B cell (primary cell): ENCODE data around the gene ABHD6. TPM values are rescaled to one million over a fixed set of nuclear protein-coding genes. Genes with fewer than 3 reads are reported as not detected.

Source experiments
- ATAC-seq: fragments of 200-7000 bp; cut with Tn5 transposase; one replicate; pipeline ENCODE4 v1.10.0; 2021; ENCODE audit warnings: low read depth, mild to moderate bottlenecking, moderate number of reproducible peaks, moderate library complexity
- CTCF ChIA-PET: fragments of 350-600 bp; sonication (Branson Sonifier 250); formaldehyde crosslinking; loops from one replicate; lab custom pipeline; 2021; ENCODE audit warnings: antibody characterized with exemption, inconsistent platforms; lab: Charles Lee
- POLR2A ChIA-PET: fragments of 350-600 bp; sonication (Branson Sonifier 250); formaldehyde crosslinking; loops from one replicate; lab custom pipeline; 2021; ENCODE audit warnings: antibody characterized with exemption; lab: Charles Lee
- DNase-seq: peaks from one replicate; pipeline ENCODE4 v3.0.0; 2013
- H2AFZ ChIP-seq: 2 replicates; pipeline ENCODE4 v1.6.1; 2012; ENCODE audit warnings: mild to moderate bottlenecking, low read depth, low read length; ENCODE audit not compliant: insufficient read depth, poor library complexity, severe bottlenecking
- H3K27ac ChIP-seq, 2 donors: 1 replicate in 1 of 2; 2 replicates in 1 of 2; pipeline ENCODE4 v1.5.1; 2012 to 2013; ENCODE audit warnings: low read length in 2 of 2, mild to moderate bottlenecking in 2 of 2, moderate library complexity in 1 of 2
- H3K27me3 ChIP-seq, 4 experiments: fragments of 200-600 bp in 1 of 4; sonication (generic) in 1 of 4; replicated peaks in 1 of 4; 1 replicate in 2 of 4; 2 replicates in 2 of 4; pipeline versions ENCODE4 v1.6.1 to v1.7.0; 2013 to 2016; ENCODE audit warnings: low read length in 3 of 4, mild to moderate bottlenecking in 2 of 4, mixed read lengths in 1 of 4, moderate library complexity in 1 of 4; ENCODE audit not compliant: insufficient read depth in 4 of 4, control insufficient read depth in 3 of 4; ENCODE audit errors: control extremely low read depth in 1 of 4
- H3K36me3 ChIP-seq, 2 experiments: replicated peaks in 1 of 2; 1 replicate in 1 of 2; 2 replicates in 1 of 2; pipeline versions ENCODE4 v1.6.1 to v1.7.1; 2013; ENCODE audit warnings: low read length in 1 of 2; ENCODE audit not compliant: insufficient read depth in 2 of 2, control insufficient read depth in 1 of 2; ENCODE audit errors: control extremely low read depth in 1 of 2, extremely low read depth in 1 of 2
- H3K4me1 ChIP-seq, 2 donors: fragments of 200-600 bp in 1 of 2; sonication (generic) in 1 of 2; 1 replicate in 1 of 2; 2 replicates in 1 of 2; pipeline versions ENCODE4 v1.5.1 to v1.6.1; 2013 to 2017; ENCODE audit warnings: low read length in 2 of 2; ENCODE audit not compliant: control insufficient read depth in 2 of 2, insufficient read depth in 2 of 2
- H3K4me2 ChIP-seq: replicated peaks from 2 replicates; pipeline ENCODE3; 2012; ENCODE audit warnings: mild to moderate bottlenecking, low read depth, low read length; ENCODE audit not compliant: poor library complexity, severe bottlenecking
- H3K4me3 ChIP-seq, 5 experiments: fragments of 200-600 bp in 1 of 5; sonication (generic) in 1 of 5; 1 replicate in 3 of 5; 2 replicates in 2 of 5; pipeline versions ENCODE4 v1.5.1 to v1.7.0; 2011 to 2016; ENCODE audit warnings: low read length in 4 of 5, mild to moderate bottlenecking in 4 of 5, low read depth in 2 of 5, control low read depth in 1 of 5, moderate library complexity in 1 of 5; ENCODE audit not compliant: insufficient read depth in 1 of 5; ENCODE audit errors: control extremely low read depth in 1 of 5, extremely low read depth in 1 of 5
- H3K79me2 ChIP-seq: fragments of 200-600 bp; sonication (generic); one replicate; pipeline ENCODE4 v1.6.0; 2016; ENCODE audit warnings: low read length; ENCODE audit not compliant: control insufficient read depth, insufficient read depth
- H3K9ac ChIP-seq: fragments of 200-600 bp; sonication (generic); 2 replicates; pipeline ENCODE4 v1.6.1; 2017; ENCODE audit warnings: mild to moderate bottlenecking, low read length, moderate library complexity
- H3K9me3 ChIP-seq, 3 donors: one replicate each; pipeline versions ENCODE4 v1.6.1 to v1.7.1; 2013; ENCODE audit warnings: low read length in 2 of 3; ENCODE audit not compliant: control insufficient read depth in 2 of 3, insufficient read depth in 1 of 3; ENCODE audit errors: control extremely low read depth in 1 of 3
- H4K20me1 ChIP-seq: 2 replicates; pipeline ENCODE4 v1.6.0; 2012; ENCODE audit warnings: mild to moderate bottlenecking, low read length; ENCODE audit not compliant: insufficient read depth, control insufficient read depth, poor library complexity, severe bottlenecking
- H3K27ac Mint-ChIP-seq: one replicate; pipeline ENCODE4 v1.8.0; 2021; ENCODE audit warnings: mixed read lengths
- H3K27me3 Mint-ChIP-seq: one replicate; pipeline ENCODE4 v1.8.0; 2021; ENCODE audit warnings: mixed read lengths
- H3K4me1 Mint-ChIP-seq: one replicate; pipeline ENCODE4 v1.8.0; 2021; ENCODE audit warnings: mixed read lengths
- H3K4me3 Mint-ChIP-seq: one replicate; pipeline ENCODE4 v1.8.0; 2021; ENCODE audit warnings: mixed read lengths
- H3K9me3 Mint-ChIP-seq: one replicate; pipeline ENCODE4 v1.8.0; 2022; ENCODE audit warnings: mixed read lengths; ENCODE audit not compliant: insufficient read depth
- CTCF ChIP-seq: fragments of 200-600 bp; IDR thresholded peaks from one replicate; pipeline ENCODE4 v1.8.0; 2022; ENCODE audit warnings: antibody characterized with exemption, mild to moderate bottlenecking
- EZH2 ChIP-seq: IDR thresholded peaks from 2 replicates; pipeline ENCODE4 v1.6.1; 2012; ENCODE audit warnings: borderline replicate concordance, low read depth, mild to moderate bottlenecking, moderate library complexity, low read length; ENCODE audit not compliant: insufficient read depth, poor library complexity, severe bottlenecking
- WGBS: methylation state at CpG from one replicate; pipeline ENCODE4 v1.1.5; 2013; ENCODE audit warnings: missing lambda C conversion rate; ENCODE audit not compliant: insufficient coverage; 5-methylcytosine and 5-hydroxymethylcytosine counted together
- intact Hi-C: fragments of 100-400 bp; cut with micrococcal nuclease; formaldehyde crosslinking; loops from one replicate; pipeline ENCODE4 v1.10.0; 2022
- polyA plus RNA-seq: library from polyadenylated mRNA; depleted of rRNA; stranded (reverse); fragments of >200 nt; gene quantifications from 2 replicates; pipeline ENCODE4 v1.2.3, GENCODE V29; 2012
- total RNA-seq, 2 donors: library from RNA; stranded (reverse); fragments of 120-200 nt in 1 of 2; gene quantifications; 1 replicate in 1 of 2; 2 replicates in 1 of 2; pipeline versions ENCODE4 v1.2.3 to v1.2.4, GENCODE V29; 2013 to 2022

Gene ABHD6
- total and polyA plus RNA-seq, 2 donors (not counting 1 experiment from before 2014, with no cell fraction given) = 4.5 to 24.2 TPM

- H3K4me1 Mint-ChIP-seq = peaks cover 2% of the 10 kb centered on the region
- intact Hi-C loops = no loop called here
- POLR2A ChIA-PET = no interaction called here
These were observed 36.5 kb downstream of the ABHD6 start for GRCh38 chr3:58274027-58274614.

GRCh38 chr3:58281069-58281468 lies 43.5 kb downstream of the ABHD6 start:
- no peak overlapping the region for H3K4me2 ChIP-seq
- intact Hi-C loops = no loop called here
- H3K27ac ChIP-seq = no peak overlapping the region
- H3K36me3 ChIP-seq = peaks cover 0 to 28% of the 10 kb centered on the region in 2 experiments
- H3K4me3 Mint-ChIP-seq = no peak overlapping the region
- no peak overlapping the region for H3K4me3 ChIP-seq
- no peaks in the 10 kb centered on the region for H3K4me1 ChIP-seq
- ChIA-PET CTCF (no interaction called here), POLR2A (no interaction called here)
- H3K4me1 Mint-ChIP-seq = no peaks in the 10 kb centered on the region
- H3K9me3 Mint-ChIP-seq = no peaks in the 10 kb centered on the region
- no peaks in the 10 kb centered on the region for H4K20me1 ChIP-seq
- H2AFZ ChIP-seq = no peak overlapping the region
- ATAC-seq (no peak), DNase-seq (no peak)
- no peak overlapping the region for H3K27ac Mint-ChIP-seq
- H3K9ac ChIP-seq = no peak overlapping the region
- no peaks in the 10 kb centered on the region for H3K27me3 ChIP-seq
- H3K9me3 ChIP-seq = no peaks in the 10 kb centered on the region
- TF ChIP-seq CTCF (no peak), EZH2 (no peak)
- no peaks in the 10 kb centered on the region for H3K27me3 Mint-ChIP-seq
- WGBS = 98% methylated on average over 7 of the region's 7 CpGs
- H3K79me2 ChIP-seq = no peaks in the 10 kb centered on the region

More at GRCh38 chr3:58274027-58274614, 36.5 kb downstream of the ABHD6 start:
- Histone ChIP-seq H3K79me2 (no peaks in the 10 kb centered on the region), H3K4me2 (no peak overlapping the region), H2AFZ (no peak overlapping the region), H3K36me3 (peaks cover 0 to 40% of the 10 kb centered on the region in 2 experiments), H3K9me3 (no peaks in the 10 kb centered on the region), H3K27ac (no peak overlapping the region), H3K4me1 (no peaks in the 10 kb centered on the region), H3K9ac (no peak overlapping the region), H3K4me3 (no peak overlapping the region), H4K20me1 (no peaks in the 10 kb centered on the region), H3K27me3 (no peaks in the 10 kb centered on the region)
- no peak for ATAC-seq
- H3K4me3 Mint-ChIP-seq = no peak overlapping the region
- DNase-seq = no peak
- H3K9me3 Mint-ChIP-seq = no peaks in the 10 kb centered on the region
- TF ChIP-seq EZH2 (no peak), CTCF (no peak)
- no peak overlapping the region for H3K27ac Mint-ChIP-seq
- no peaks in the 10 kb centered on the region for H3K27me3 Mint-ChIP-seq
- CTCF ChIA-PET = interaction anchor here (0.7 kb wide), 1 partner anchor 314 kb away, joined by 3 read pairs; no protein-coding TSS in a partner anchor
- 56% methylated on average over 1 of the region's 3 CpGs for WGBS
